Stimulated activated CD4-positive, alpha-beta T cell treated with anti-CD3 and anti-CD28 coated beads, TNF-alpha, amount 100 ng/mL, for 24 hours (primary cell): Measurements from ENCODE around the gene MCM3AP.
"Not testable (repeated sequence)": the region's sequence is repeated elsewhere in the genome, so short reads cannot be mapped to it uniquely, and the experiment has no call there.

Experiments used
- DNase-seq, 3 experiments: peaks; one replicate each; pipeline ENCODE4 v3.0.0-alpha.2; 2020; ENCODE audit warnings: low read depth in 3 of 3

The MCM3AP gene

GRCh38 chr21:46205166-46205565 lies 80.2 kb downstream of the MCM3AP start:
- no peak for DNase-seq

GRCh38 chr21:46203203-46203600 lies 82.2 kb downstream of the MCM3AP start:
- no peak for DNase-seq

- no peak for DNase-seq
Observed at GRCh38 chr21:46202592-46203202, 82.7 kb downstream of the MCM3AP start.

GRCh38 chr21:46200877-46201803 lies 84.3 kb downstream of the MCM3AP start:
- DNase-seq = not testable (repeated sequence)

GRCh38 chr21:46199436-46200373 lies 85.7 kb downstream of the MCM3AP start:
- DNase-seq = no peak

GRCh38 chr21:46196733-46197132 lies 88.7 kb downstream of the MCM3AP start:
- no peak for DNase-seq

GRCh38 chr21:46195595-46196195 lies 89.7 kb downstream of the MCM3AP start:
- DNase-seq = no peak

GRCh38 chr21:46194374-46195334 lies 90.8 kb downstream of the MCM3AP start:
- no peak for DNase-seq

- DNase-seq = no peak
Observed at GRCh38 chr21:46193829-46194373, 91.5 kb downstream of the MCM3AP start.

- DNase-seq = no peak
Observed at GRCh38 chr21:46191686-46192575, 93.5 kb downstream of the MCM3AP start.

- DNase-seq = no peak
Observed at GRCh38 chr21:46191257-46191685, 94.1 kb downstream of the MCM3AP start.

- DNase-seq = no peak
Observed at GRCh38 chr21:46190491-46191131, 94.8 kb downstream of the MCM3AP start.

- DNase-seq = no peak
Observed at GRCh38 chr21:46189959-46190490, 95.4 kb downstream of the MCM3AP start.

- DNase-seq = no peak
Observed at GRCh38 chr21:46189213-46189958, 96.0 kb downstream of the MCM3AP start.

- DNase-seq = no peak
Observed at GRCh38 chr21:46188226-46189212, 96.9 kb downstream of the MCM3AP start.

- DNase-seq = no peak
Observed at GRCh38 chr21:46187814-46188213, 97.6 kb downstream of the MCM3AP start.
